A673 (cell line): ENCODE measurements around the gene NUPR2. TPM values are rescaled to one million over a fixed set of nuclear protein-coding genes. Genes with fewer than 3 reads are reported as not detected.
"Not testable (repeated sequence)": the region's sequence is repeated elsewhere in the genome, so short reads cannot be mapped to it uniquely, and the experiment has no call there.

Experiments
- Bru-seq: library from RNA; stranded (reverse); fragments of 400-500 nt; gene quantifications from one replicate; lab custom pipeline; 2021; lab: Mats Ljungman, UMichigan
- BruChase-seq, 2 experiments: library from RNA; stranded (reverse); fragments of 400-500 nt; gene quantifications; one replicate each; lab custom pipeline; 2021; lab: Mats Ljungman, UMichigan
- BruUV-seq: library from RNA; stranded (reverse); fragments of 400-500 nt; replicated peaks from 2 replicates; lab custom pipeline; 2021; lab: Mats Ljungman, UMichigan
- CTCF ChIA-PET: fragments of 300-600 bp; sonication (Branson Sonifier 250); formaldehyde crosslinking; loops from one replicate; lab custom pipeline; 2022; ENCODE audit warnings: antibody characterized with exemption; lab: Charles Lee
- POLR2A ChIA-PET: fragments of 300-600 bp; sonication (Branson Sonifier 250); formaldehyde crosslinking; loops from one replicate; lab custom pipeline; 2022; ENCODE audit warnings: antibody characterized with exemption; ENCODE audit not compliant: low non-redundant PET; lab: Charles Lee
- DNase-seq: peaks from one replicate; pipeline ENCODE4 v3.0.0-alpha.2; 2015; ENCODE audit warnings: low spot score
- H3K27ac ChIP-seq: fragments of 200-600 bp; sonication (generic); 2 replicates; pipeline ENCODE4 v1.5.1; 2016; ENCODE audit warnings: mixed run types, low read depth, mild to moderate bottlenecking, mixed read lengths, antibody characterized with exemption, low read length; ENCODE audit not compliant: poor library complexity, severe bottlenecking
- H3K27me3 ChIP-seq: fragments of 200-600 bp; sonication (generic); replicated peaks from 2 replicates; pipeline ENCODE4 v1.6.1; 2017; ENCODE audit warnings: mixed run types, low read depth, mild to moderate bottlenecking, mixed read lengths, antibody characterized with exemption, low read length; ENCODE audit not compliant: insufficient read depth, poor library complexity
- H3K36me3 ChIP-seq: fragments of 200-600 bp; sonication (generic); 2 replicates; pipeline ENCODE4 v1.6.1; 2016; ENCODE audit warnings: mixed run types, mild to moderate bottlenecking, mixed read lengths, antibody characterized with exemption, low read length; ENCODE audit not compliant: insufficient read depth, poor library complexity, severe bottlenecking
- H3K4me1 ChIP-seq: fragments of 200-600 bp; sonication (generic); 2 replicates; pipeline ENCODE4 v1.6.1; 2017; ENCODE audit warnings: mixed run types, mild to moderate bottlenecking, mixed read lengths, antibody characterized with exemption, low read length; ENCODE audit not compliant: insufficient read depth, poor library complexity, severe bottlenecking
- H3K4me3 ChIP-seq: fragments of 200-600 bp; sonication (generic); 2 replicates; pipeline ENCODE4 v1.5.1; 2016; ENCODE audit warnings: low read depth, mixed run types, mild to moderate bottlenecking, mixed read lengths, low read length; ENCODE audit not compliant: poor library complexity, severe bottlenecking
- H3K9me3 ChIP-seq: fragments of 200-600 bp; sonication (generic); 2 replicates; pipeline ENCODE4 v1.6.1; 2016; ENCODE audit warnings: mixed run types, low read depth, mild to moderate bottlenecking, mixed read lengths, antibody characterized with exemption, low read length; ENCODE audit not compliant: poor library complexity, severe bottlenecking
- CTCF ChIP-seq: fragments of 300-800, 200-600 bp; sonication (generic); conservative IDR thresholded peaks from 2 replicates; pipeline ENCODE4 v1.5.1; 2017; ENCODE audit warnings: low read depth, mild to moderate bottlenecking, antibody characterized with exemption, low read length, moderate library complexity, mixed read lengths
- EZH2 ChIP-seq: fragments of 200-600 bp; sonication (generic); IDR thresholded peaks from 2 replicates; pipeline ENCODE4 v1.6.1; 2017; ENCODE audit warnings: borderline replicate concordance, low read depth, mild to moderate bottlenecking, mixed read lengths, antibody characterized with exemption, low read length; ENCODE audit not compliant: poor library complexity, severe bottlenecking
- intact Hi-C: fragments of 100-400 bp; cut with micrococcal nuclease; formaldehyde crosslinking; loops from one replicate; pipeline ENCODE4 v1.10.0; 2022; ENCODE audit not compliant: unreplicated experiment
- long read RNA-seq: library from polyadenylated mRNA; stranded (forward); transcript quantifications from one replicate; pipeline ENCODE4 v2.0.0, GENCODE V29; 2022
- total RNA-seq: library from RNA; stranded (reverse); gene quantifications from 2 replicates; pipeline ENCODE4 v1.2.3, GENCODE V29; 2021

The NUPR2 gene
- total RNA-seq, result not detected in 2 replicates
- not detected for Bru-seq, nascent RNA
- not detected for BruChase-seq, experiment 1, labeled RNA remaining after a 2-hour chase
- BruChase-seq, experiment 2, labeled RNA remaining after a 6-hour chase, result not detected
- long read RNA-seq, result 0 reads

- no peaks in the 10 kb centered on the region for H3K4me1 ChIP-seq
- no TSS peak for BruUV-seq
- no peak for DNase-seq
- ChIA-PET CTCF (no interaction called here), POLR2A (interaction anchor here (0.5 kb wide), 1 partner anchor 69 kb away, joined by 5 read pairs; no protein-coding TSS in a partner anchor)
- TF ChIP-seq EZH2, result no peak
- no peak for TF ChIP-seq CTCF
- no peaks in the 10 kb centered on the region for H3K27me3 ChIP-seq
- no peaks in the 10 kb centered on the region for H3K9me3 ChIP-seq
- intact Hi-C loops, result no loop called here
- no peak within 1 kb of the TSS for H3K27ac ChIP-seq
- no peak within 1 kb of the TSS for H3K4me3 ChIP-seq
- H3K36me3 ChIP-seq, result no peaks in the 10 kb centered on the region
These were observed at the start of gene NUPR2 for GRCh38 chr7:56115852-56116538. NUPR2 (minus strand) TSS chr7:56116417; CDS start chr7:56116314, 103 bp downstream.

- POLR2A ChIA-PET, result no interaction called here
- no TSS peak for BruUV-seq
- Histone ChIP-seq H3K27ac (no peak overlapping the region), H3K4me1 (no peaks in the 10 kb centered on the region), H3K36me3 (no peaks in the 10 kb centered on the region), H3K9me3 (no peaks in the 10 kb centered on the region), H3K4me3 (no peak overlapping the region), H3K27me3 (no peaks in the 10 kb centered on the region)
- TF ChIP-seq EZH2 (no peak), CTCF (no peak)
- intact Hi-C loops, result no loop called here
- DNase-seq, result no peak
- CTCF ChIA-PET, result no interaction called here
These were observed 41.1 kb upstream of the NUPR2 start for GRCh38 chr7:56157238-56157790.

- H3K36me3 ChIP-seq, H3K27me3 ChIP-seq, BruUV-seq, H3K27ac ChIP-seq, H3K4me3 ChIP-seq, intact Hi-C loops, H3K4me1 ChIP-seq, DNase-seq, H3K9me3 ChIP-seq, CTCF ChIA-PET: not testable (repeated sequence)
- POLR2A ChIA-PET, result interaction anchor here (0.6 kb wide), 1 partner anchor 32 kb away, joined by 5 read pairs; no protein-coding TSS in a partner anchor
These were observed 14.8 kb upstream of the NUPR2 start for GRCh38 chr7:56131062-56131461.
